NCI-H345 (cell line): ENCODE measurements around the gene CD2AP.
"Not testable (repeated sequence)": the region's sequence is repeated elsewhere in the genome, so short reads cannot be mapped to it uniquely, and the experiment has no call there.

Experiments
- DNase-seq: peaks from one replicate; lab custom pipeline; 2025; lab: John Stamatoyannopoulos, UW

The CD2AP gene

DNA sequence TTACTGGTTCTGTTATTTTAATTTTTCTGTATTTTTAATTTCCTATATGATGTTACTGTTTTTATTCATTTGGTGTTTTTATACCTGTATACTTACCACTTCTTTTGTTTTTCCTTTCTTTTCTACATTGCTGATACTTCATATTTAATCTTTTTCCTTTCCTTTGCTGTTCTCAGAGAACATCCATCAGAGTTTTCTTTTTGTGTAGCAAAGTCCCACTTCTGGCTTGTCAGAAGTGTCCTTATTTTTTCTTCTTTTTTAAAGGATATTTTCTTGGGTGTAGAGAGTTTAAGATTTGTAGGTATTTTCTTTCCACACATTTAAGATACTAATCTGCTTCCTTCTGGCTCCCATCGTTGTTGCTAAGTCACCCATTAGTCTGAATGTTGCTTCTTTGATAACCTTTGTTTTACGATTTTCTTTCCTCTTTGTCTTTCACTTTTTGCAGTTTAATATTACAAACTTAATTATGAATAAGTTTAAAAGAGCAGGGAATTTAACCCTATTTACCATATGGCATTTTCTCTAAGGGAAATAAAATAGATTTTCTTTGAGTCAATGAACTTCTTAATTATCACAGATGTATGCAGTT, 18.5 kb downstream of the CD2AP start:
- DNase-seq = no peak

GRCh38 chr6:47496935-47497579, 19.5 kb downstream of the CD2AP start:
- DNase-seq = no peak

GRCh38 chr6:47502920-47503319, 25.3 kb downstream of the CD2AP start:
- no peak for DNase-seq

DNA sequence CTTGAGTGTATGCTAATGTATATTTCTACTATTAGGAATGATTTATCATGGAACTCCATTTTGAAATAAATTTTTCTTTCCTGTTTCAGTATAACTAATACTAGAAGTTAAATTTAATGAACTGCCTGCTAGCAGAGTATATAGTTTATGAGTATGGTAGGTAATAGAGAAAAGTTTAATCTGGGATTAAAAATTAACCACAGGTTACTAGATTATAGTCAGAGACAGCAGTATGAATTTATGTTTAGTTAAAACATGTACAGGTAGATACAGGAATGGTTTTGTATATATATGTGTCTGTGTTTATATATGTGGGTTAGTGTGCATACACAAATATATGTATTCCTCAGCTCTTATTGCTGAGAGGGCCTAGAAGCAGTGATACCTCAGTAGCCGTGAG, 32.3 kb downstream of the CD2AP start:
- no peak for DNase-seq

DNA sequence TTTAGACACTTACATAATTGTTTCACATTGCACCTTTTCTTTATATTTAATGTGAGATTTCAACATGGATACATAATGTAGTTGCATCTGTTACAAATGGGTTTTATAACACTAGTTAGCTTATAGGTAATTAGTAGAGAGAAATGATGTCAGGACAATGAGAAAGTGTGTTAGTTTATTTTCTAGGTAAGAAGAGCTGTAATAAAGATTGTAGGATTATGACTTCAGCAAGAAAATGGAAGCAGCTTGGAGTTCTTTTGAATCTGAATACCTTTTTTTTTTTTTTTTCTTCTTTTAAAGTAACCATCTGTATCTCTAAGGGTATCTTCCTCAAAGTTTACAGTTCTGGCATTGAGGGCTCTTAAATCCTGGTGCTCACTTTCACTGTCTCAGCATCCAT, 35.3 kb downstream of the CD2AP start:
- no peak for DNase-seq

DNA sequence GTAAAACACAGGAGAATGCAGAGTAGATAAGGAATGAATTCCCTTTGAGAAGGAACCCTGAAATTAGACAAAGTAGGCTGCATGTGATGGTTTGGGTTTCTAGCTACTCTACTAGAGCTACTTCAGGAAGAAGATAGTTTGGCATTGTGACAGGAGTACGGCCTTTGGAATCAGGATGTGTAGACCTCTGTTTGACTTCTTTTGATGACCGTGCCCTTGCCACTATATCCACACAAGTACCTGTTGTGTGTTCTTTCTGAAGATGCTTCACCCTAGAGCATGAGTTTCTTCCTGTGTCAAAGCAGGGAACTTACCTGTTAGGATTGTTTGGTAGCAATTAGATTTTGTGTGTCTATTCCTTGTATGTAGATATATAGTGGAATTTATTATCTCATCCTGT, 41.7 kb downstream of the CD2AP start:
- no peak for DNase-seq

- no peak for DNase-seq
These were observed 42.7 kb downstream of the CD2AP start for GRCh38 chr6:47520282-47520681.

GRCh38 chr6:47521961-47522360, 44.4 kb downstream of the CD2AP start:
- no peak for DNase-seq

DNA sequence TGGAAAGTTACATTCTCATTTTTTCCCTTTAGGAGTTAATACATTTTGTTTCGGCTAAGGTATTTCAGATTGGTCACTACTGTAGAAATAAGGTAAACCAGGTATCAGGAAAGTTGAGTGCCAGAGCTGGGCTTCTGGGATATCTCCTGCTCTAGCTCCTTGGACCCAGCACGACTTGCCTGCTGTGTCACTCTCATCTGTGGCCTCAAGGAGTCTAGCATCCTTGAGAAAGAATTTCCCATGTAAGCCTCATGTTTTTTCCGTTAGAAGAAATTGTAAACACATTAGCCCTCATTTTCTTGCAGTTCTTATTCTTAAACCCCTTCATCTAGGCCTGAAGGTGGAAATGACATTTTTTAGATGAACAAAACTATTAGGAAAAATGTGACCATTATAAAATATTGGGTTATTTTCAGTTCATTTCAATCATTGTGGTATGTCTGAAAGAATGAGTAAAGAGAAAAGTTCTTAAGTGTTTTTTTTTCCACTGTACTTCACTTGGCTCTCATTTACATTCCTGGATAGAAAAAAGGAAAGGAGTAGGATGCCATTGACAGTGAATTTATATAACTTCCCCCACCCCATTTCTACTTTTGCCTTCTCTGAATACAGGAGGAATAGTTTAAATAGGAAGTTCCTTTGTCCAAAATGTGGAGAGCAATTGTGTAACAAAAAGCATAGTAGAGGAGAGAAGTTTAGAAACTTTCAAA, 46.7 kb downstream of the CD2AP start:
- no peak for DNase-seq

GRCh38 chr6:47525330-47526057, 47.9 kb downstream of the CD2AP start:
- no peak for DNase-seq

GRCh38 chr6:47527274-47527673, 49.7 kb downstream of the CD2AP start:
- no peak for DNase-seq

GRCh38 chr6:47529734-47530133, 52.1 kb downstream of the CD2AP start:
- DNase-seq = no peak

GRCh38 chr6:47532981-47533585, 55.5 kb downstream of the CD2AP start:
- DNase-seq = no peak

- DNase-seq = no peak
These were observed 56.5 kb downstream of the CD2AP start for GRCh38 chr6:47534063-47534462.

DNA sequence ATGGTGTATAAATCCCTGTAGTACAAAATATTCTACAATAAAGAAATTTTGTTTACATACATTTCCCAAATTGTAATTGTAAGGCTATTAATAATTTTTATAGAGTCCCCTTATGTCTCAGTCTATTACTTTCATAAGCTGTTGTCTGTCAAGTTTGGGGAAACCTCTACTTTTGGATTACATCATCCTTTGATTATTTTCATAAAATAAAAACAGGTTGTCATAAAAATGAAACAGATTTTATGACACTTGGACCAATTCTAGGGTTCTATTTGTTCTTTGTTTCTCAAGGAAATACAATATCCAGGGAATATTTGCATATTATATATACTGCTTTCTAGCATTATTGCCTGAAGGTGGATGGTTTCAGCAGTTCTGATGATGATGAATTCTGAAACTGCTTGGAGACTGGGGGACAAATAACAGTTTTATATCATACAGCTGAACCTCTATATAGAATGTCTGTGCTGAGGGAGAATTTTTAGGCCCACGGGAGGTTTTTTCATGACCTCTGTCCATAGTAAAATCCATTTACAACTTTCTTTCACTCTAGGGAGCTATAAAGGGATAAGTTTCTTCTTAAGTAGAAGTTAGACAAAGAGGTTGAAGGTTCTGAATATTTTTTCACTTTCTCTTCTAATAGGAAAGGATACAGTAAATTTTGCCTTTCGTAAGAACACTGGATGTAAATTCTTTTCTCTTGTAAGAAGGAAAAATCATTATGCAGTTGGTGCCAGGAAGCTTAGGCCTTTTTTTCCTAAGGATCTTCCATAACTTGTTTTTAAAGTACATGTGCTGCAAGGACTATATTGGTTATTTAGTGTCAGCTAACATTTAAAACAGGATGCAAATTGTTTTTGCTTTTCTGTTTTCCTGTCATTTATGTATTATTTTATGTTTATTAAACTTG, 58.0 kb downstream of the CD2AP start:
- DNase-seq = no peak

DNA sequence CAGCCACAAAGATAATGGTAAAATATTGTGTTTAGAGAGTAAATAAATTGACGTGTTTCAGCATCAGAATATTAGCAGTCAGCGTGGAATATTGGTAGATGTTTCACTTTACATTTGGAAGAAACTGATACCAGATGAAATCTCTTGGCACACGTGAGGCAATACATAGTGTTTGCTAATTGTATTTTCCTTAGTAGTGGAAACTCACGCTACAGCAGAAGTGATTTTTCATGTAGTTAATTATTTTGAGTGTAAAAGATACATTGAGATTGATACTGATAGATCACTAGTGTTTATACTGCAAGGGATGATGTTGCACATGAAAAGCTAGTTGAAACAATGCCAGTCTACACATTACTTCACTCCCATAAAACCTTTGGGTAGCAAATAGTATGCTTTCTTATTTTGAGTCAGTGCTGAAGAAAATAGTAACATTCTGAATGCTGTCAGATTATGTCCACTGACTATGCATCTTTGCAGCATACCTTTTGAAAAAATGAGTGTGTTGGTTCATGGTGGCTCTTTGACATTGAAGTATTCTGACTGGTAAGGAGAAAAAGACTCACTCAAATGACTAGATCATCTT, 59.3 kb downstream of the CD2AP start:
- no peak for DNase-seq

GRCh38 chr6:47545223-47545622, 67.6 kb downstream of the CD2AP start:
- DNase-seq = no peak

DNA sequence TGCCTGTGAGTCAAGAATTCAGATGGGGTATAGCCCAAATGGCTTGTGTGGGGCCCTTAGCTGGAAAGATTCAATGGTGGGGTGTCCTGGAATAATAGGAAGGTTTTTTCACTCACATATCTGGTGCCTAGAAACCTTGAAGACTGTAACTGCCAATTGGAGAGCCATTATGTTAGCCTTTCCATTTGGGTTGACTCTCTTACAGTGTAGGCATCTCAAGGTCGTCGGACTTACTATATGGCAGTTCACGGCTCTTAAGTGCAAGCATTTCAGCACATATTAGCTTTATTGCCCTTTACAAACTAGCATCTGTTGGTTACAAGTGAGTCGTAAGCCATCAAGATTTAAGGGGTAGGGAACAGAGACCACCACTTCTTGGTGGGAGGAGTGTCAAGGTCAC, 74.1 kb downstream of the CD2AP start:
- no peak for DNase-seq

DNA sequence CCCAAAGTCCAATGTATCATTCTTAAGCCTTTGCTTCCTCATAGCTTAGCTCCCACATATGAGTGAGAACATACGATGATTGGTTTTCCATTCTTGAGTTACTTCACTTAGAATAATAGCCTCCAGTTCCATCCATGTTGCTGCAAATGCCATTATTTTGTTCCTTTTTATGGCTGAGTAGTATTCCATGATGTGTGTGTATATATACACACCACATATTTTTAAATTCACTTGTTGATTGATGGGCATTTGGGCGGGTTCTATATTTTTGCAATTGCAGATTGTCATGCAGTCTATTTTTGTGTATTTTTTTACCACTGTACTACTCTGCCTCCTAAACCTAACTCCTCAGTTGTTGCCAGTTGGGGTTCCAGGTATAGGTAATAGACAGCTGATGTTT, 74.7 kb downstream of the CD2AP start:
- no peak for DNase-seq

- not testable (repeated sequence) for DNase-seq
These were observed 75.7 kb downstream of the CD2AP start for GRCh38 chr6:47553243-47553642.

DNA sequence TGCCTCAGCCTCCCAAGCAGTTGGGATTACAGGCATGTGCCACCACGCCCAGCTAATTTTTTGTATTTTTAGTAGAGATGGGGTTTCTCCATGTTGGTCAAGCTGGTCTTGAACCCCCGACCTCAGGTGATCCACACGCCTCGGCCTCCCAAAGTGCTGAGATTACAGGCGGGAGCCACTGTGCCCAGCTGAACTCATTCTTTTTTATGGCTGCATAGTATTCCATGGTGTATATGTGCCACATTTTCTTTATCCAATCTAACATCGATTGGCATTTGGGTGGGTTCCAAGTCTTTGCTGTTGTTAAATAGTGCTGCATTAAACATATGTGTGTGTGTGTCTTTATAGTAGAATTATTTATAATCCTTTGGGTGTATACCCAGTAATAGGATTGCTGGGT, 78.9 kb downstream of the CD2AP start:
- DNase-seq = not testable (repeated sequence)
